Measurements from ENCODE around the gene ACTR5. TPM values are rescaled to one million over a fixed set of nuclear protein-coding genes. Genes with fewer than 3 reads are reported as not detected.

The ACTR5 gene
- total and polyA plus RNA-seq, 2 of the 13 experiments (the other 11 are each of a cell fraction or from before 2014, with no cell fraction given) = 19.5 to 20.5 TPM

GRCh38 chr20:38747495-38748096 lies 664 bp upstream of the ACTR5 start (continued):
- TF ChIP-seq GRHL1 (CRISPR knock-in tag; conservative IDR thresholded peaks at IDR 0.05) (no peak), DR1 (CRISPR knock-in tag; IDR thresholded peaks at IDR 0.05) (no peak), XRCC5 (optimal IDR thresholded peaks at IDR 0.05; ENCODE audit: low read length) (peak; percentile 10), NFKBIZ (CRISPR knock-in tag; IDR thresholded peaks at IDR 0.05) (no peak), BATF2 (CRISPR knock-in tag; IDR thresholded peaks at IDR 0.05) (peak; percentile 46; the same call in 1 of the 2 replicates), ZBTB4 (CRISPR knock-in tag; IDR thresholded peaks at IDR 0.05; ENCODE audit: borderline replicate concordance) (0 out of 2 replicates have a peak, but pooled peaks have one; percentile 36), ARID4A (CRISPR knock-in tag; IDR thresholded peaks at IDR 0.05; ENCODE audit: borderline replicate concordance) (no peak), TBP (CRISPR knock-in tag; IDR thresholded peaks at IDR 0.05) (no peak), ZNF446 (CRISPR knock-in tag; IDR thresholded peaks at IDR 0.05) (0 out of 2 replicates have a peak, but pooled peaks have one; percentile 5)
- TF ChIP-seq, protein P1, sequence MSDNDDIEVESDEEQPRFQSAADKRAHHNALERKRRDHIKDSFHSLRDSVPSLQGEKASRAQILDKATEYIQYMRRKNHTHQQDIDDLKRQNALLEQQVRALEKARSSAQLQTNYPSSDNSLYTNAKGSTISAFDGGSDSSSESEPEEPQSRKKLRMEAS (IDR thresholded peaks at IDR 0.05) = peak; percentile 74; the same call in 1 of the 2 replicates
